Stimulated activated CD4-positive, alpha-beta T cell treated with anti-CD3 and anti-CD28 coated beads, Interleukin-1b, Interleukin-23, amount 100 ng/mL, for 4 hours (primary cell): ENCODE results near the gene PCDHGA9.
"Not testable (repeated sequence)": the region's sequence is repeated elsewhere in the genome, so short reads cannot be mapped to it uniquely, and the experiment has no call there.

Experiments
- DNase-seq, 2 donors: peaks; one replicate each; pipeline ENCODE4 v3.0.0-alpha.2; 2020; ENCODE audit warnings: low read depth in 2 of 2

The PCDHGA9 gene

GRCh38 chr5:141384471-141385267 lies 17.9 kb upstream of the PCDHGA9 start:
- DNase-seq, result no peak

GRCh38 chr5:141387557-141388311 lies 14.8 kb upstream of the PCDHGA9 start, which contains the start of gene PCDHGB4:
Gene PCDHGB4, plus strand, starts transcription at chr5:141387698. Its CDS starts 187 bp downstream, at chr5:141387885.
- not testable (repeated sequence) for DNase-seq

- DNase-seq, result no peak
Measured at GRCh38 chr5:141388661-141389060, 13.9 kb upstream of the PCDHGA9 start.

GRCh38 chr5:141389153-141390042 lies 13.2 kb upstream of the PCDHGA9 start:
- DNase-seq, result no peak

GRCh38 chr5:141392429-141393198 lies 10.0 kb upstream of the PCDHGA9 start, which contains the start of gene PCDHGA8:
Gene PCDHGA8, plus strand, starts transcription at chr5:141392633. Its CDS starts 181 bp downstream, at chr5:141392814.
- no peak for DNase-seq

GRCh38 chr5:141393267-141393666 lies 9.3 kb upstream of the PCDHGA9 start:
- no peak for DNase-seq

- not testable (repeated sequence) for DNase-seq
Measured at GRCh38 chr5:141394401-141395187, 8.0 kb upstream of the PCDHGA9 start.

- peak in 1 of 2 donors; percentile 24 for DNase-seq
Measured at GRCh38 chr5:141397756-141398551, 4.6 kb upstream of the PCDHGA9 start, which contains the start of gene PCDHGB5. Gene PCDHGB5, plus strand, starts transcription at chr5:141397947. Its CDS starts 181 bp downstream, at chr5:141398128.

- DNase-seq, result no peak
Measured at GRCh38 chr5:141398608-141399007, 4.0 kb upstream of the PCDHGA9 start.

- DNase-seq, result no peak
Measured at GRCh38 chr5:141399555-141400258, 2.9 kb upstream of the PCDHGA9 start.

- DNase-seq, result no peak
Measured at GRCh38 chr5:141403387-141403786, 809 bp downstream of the PCDHGA9 start.

GRCh38 chr5:141407790-141408505 lies 5.4 kb downstream of the PCDHGA9 start, which contains the start of gene PCDHGB6:
Gene PCDHGB6, plus strand, starts transcription at chr5:141408021. Its CDS starts 182 bp downstream, at chr5:141408203.
- DNase-seq, result peak in 1 of 2 donors; percentile 44

GRCh38 chr5:141409598-141410306 lies 7.2 kb downstream of the PCDHGA9 start:
- no peak for DNase-seq

GRCh38 chr5:141411575-141411974 lies 9.0 kb downstream of the PCDHGA9 start:
- no peak for DNase-seq

- DNase-seq, result peak; percentile 32 to 33
Measured at GRCh38 chr5:141412854-141413539, 10.4 kb downstream of the PCDHGA9 start, which contains the start of gene PCDHGA10. Gene PCDHGA10, plus strand, starts transcription at chr5:141412987. Its CDS starts 189 bp downstream, at chr5:141413176.

- no peak for DNase-seq
Measured at GRCh38 chr5:141413540-141414069, 11.0 kb downstream of the PCDHGA9 start.
